Brain microvascular endothelial cell (primary cell): ENCODE data around the gene MRPL19.

Source experiments
- DNase-seq: peaks from one replicate; pipeline ENCODE4 v3.0.0-alpha.2; 2020
- H3K27ac ChIP-seq: fragments of 250-450 bp; sonication (Bioruptor Pico); 2 replicates; pipeline ENCODE4 v1.5.1; 2020; ENCODE audit warnings: mild to moderate bottlenecking, moderate library complexity
- H3K27me3 ChIP-seq: fragments of 250-450 bp; sonication (Bioruptor Pico); replicated peaks from 2 replicates; pipeline ENCODE4 v1.5.1; 2020; ENCODE audit warnings: mild to moderate bottlenecking
- H3K36me3 ChIP-seq: fragments of 250-450 bp; sonication (Bioruptor Pico); replicated peaks from 2 replicates; pipeline ENCODE4 v1.5.1; 2020; ENCODE audit warnings: mild to moderate bottlenecking
- H3K4me3 ChIP-seq: 2 replicates; pipeline ENCODE4 v1.5.1; 2011; ENCODE audit warnings: low read depth, mild to moderate bottlenecking, control low read depth, low read length, moderate library complexity
- CTCF ChIP-seq: IDR thresholded peaks from 2 replicates; pipeline ENCODE4 v1.5.1; 2011; ENCODE audit warnings: low read depth, mild to moderate bottlenecking, moderate library complexity, low read length, control low read depth, inconsistent platforms; ENCODE audit errors: missing control alignments
- in situ Hi-C: cut with HindIII; loops from 2 replicates; pipeline ENCODE4 v1.10.0; 2017; ENCODE audit warnings: low sequenced_read_pairs, low pct_ligation_motif_present

Gene MRPL19

GRCh38 chr2:75640621-75641121 is 5.9 kb upstream of the MRPL19 start:
- TF ChIP-seq CTCF, result peak; percentile 100
- Histone ChIP-seq H3K27me3 (no peaks in the 10 kb centered on the region), H3K36me3 (no peaks in the 10 kb centered on the region), H3K4me3 (no peak overlapping the region), H3K27ac (no peak overlapping the region)
- DNase-seq, result peak; percentile 61
- in situ Hi-C loops, result no loop called here

DNA sequence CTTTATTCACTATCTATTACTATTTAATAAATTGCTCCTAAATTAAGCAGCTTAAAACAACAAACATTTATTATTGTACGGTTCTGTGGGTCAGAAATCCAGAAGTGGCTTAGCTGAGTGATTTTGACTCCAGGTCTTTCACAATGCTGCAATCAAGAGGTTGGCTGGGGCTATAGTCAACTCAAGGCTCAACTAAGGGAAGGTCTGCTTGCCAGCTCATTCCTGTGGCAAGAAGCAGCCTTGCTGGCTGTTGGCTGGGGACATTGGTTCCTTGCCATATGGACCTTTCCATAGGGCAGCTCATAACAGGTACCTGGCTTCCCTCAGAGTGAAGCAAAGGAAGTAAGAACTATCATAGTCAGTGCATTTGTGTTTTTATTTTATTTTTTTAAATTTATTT is 5.0 kb upstream of the MRPL19 start:
- Histone ChIP-seq H3K36me3 (no peaks in the 10 kb centered on the region), H3K27ac (no peak overlapping the region), H3K4me3 (no peak overlapping the region), H3K27me3 (no peaks in the 10 kb centered on the region)
- in situ Hi-C loops, result no loop called here
- no peak for TF ChIP-seq CTCF
- DNase-seq, result no peak

DNA sequence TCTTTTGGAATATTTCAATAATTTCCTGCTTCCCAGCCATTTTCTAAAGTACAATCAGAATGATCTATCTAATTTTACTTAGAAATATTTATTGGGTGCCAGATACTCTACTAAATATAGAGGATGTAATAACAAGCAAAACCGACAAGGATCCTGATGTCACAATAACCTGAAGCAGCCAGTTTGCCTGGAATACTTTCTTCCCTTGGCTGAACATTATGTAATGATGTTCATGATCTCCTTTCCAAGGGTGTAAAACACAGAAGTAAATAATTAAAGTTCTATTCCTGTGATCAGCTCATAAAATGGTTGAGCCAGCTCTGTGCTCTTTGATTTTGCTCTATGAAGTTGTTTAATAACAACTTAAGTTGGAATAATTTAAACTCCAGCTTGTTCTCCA is 2.6 kb upstream of the MRPL19 start:
- in situ Hi-C loops, result no loop called here
- no peak for DNase-seq
- no peak overlapping the region for H3K27ac ChIP-seq
- no peak overlapping the region for H3K4me3 ChIP-seq
- H3K36me3 ChIP-seq, result no peaks in the 10 kb centered on the region
- TF ChIP-seq CTCF, result no peak
- no peaks in the 10 kb centered on the region for H3K27me3 ChIP-seq

DNA sequence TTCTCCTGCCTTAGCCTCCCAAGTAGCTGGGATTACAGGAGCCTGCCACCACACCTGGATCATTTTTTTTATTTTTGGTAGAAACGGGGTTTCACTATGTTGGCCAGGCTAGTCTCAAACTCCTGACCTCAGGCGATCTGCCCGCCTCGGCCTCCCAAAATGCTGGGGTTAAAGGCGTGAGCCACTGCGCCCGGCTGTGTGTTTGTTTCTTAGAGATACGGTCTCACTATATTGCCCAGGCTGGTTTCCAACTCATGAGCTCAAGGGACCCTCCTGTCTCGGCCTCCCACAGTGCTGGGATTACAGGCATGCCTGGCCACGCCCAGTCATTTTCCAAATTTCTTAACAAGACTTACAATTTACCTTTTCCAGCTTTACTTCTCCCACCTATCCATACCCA is 940 bp upstream of the MRPL19 start:
- in situ Hi-C loops, result no loop called here
- TF ChIP-seq CTCF, result no peak

DNA sequence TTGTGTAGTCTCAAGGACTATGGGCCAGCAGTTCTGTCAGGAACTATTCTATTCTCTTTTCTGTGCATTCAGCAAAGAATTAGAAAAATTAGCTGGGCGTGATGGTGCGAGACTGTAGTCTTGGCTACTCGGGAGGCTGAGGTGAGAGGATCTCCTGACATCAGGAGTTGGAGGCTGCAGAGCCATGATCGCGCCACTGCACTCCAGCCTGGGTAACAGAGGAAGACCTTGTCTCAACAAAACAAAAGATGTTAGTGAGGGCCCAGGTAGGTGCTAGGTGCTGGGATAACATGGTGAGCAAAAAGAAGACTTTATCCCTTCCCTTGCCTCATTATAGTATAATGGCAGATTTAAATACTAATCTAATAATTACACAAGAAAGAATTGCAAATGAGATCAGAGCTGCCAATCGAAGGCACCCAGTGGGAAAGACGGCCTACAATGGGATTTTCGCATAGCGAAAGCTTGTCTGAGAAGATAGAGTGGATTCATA is 447 bp upstream of the MRPL19 start:
- H3K36me3 ChIP-seq, result peaks cover 7% of the 10 kb centered on the region

More for the DNA sequence above, 940 bp upstream of the MRPL19 start:
- H3K4me3 ChIP-seq, result no peak overlapping the region
- H3K27me3 ChIP-seq, result no peaks in the 10 kb centered on the region
- peaks cover 2% of the 10 kb centered on the region for H3K36me3 ChIP-seq
- no peak for DNase-seq
- no peak overlapping the region for H3K27ac ChIP-seq

More for the DNA sequence above, 447 bp upstream of the MRPL19 start:
- Histone ChIP-seq H3K4me3 (peak overlapping the region; percentile 97), H3K27ac (peak overlapping the region; percentile 55), H3K27me3 (no peaks in the 10 kb centered on the region)
- TF ChIP-seq CTCF, result no peak
- DNase-seq, result no peak
- in situ Hi-C loops, result no loop called here
